SK-N-SH treated with all-trans-retinoic acid at 6 μM for 48 hours (cell line): ENCODE results near the gene BABAM2.
A peak's percentile ranks its signal among the peaks of the same experiment; 100 is the strongest.

Experiments
- ATAC-seq: fragments of 200-7000 bp; cut with Tn5 transposase; 3 replicates; pipeline ENCODE4 v1.9.1; 2020; ENCODE audit warnings: mild to moderate bottlenecking, moderate library complexity
- ARNTL ChIP-seq: fragments of 450-650 bp; formaldehyde crosslinking; IDR thresholded peaks from 2 replicates; pipeline ENCODE4 v1.5.0; 2020; ENCODE audit warnings: low read depth, mild to moderate bottlenecking, moderate library complexity, borderline replicate concordance
- BACH2 ChIP-seq: fragments of 250-450 bp; sonication (Bioruptor Pico); IDR thresholded peaks from 2 replicates; pipeline ENCODE4 v1.9.0; 2021; ENCODE audit warnings: mild to moderate bottlenecking, borderline replicate concordance
- CSDC2 ChIP-seq: fragments of 250-450 bp; sonication (Bioruptor Pico); IDR thresholded peaks from 2 replicates; pipeline ENCODE4 v1.5.0; 2020; ENCODE audit warnings: mild to moderate bottlenecking, moderate library complexity
- ESRRG ChIP-seq: fragments of 250-450 bp; sonication (Bioruptor Pico); IDR thresholded peaks from 2 replicates; pipeline ENCODE4 v1.6.1; 2021; ENCODE audit warnings: mild to moderate bottlenecking
- GLIS3 ChIP-seq: fragments of 250-450 bp; sonication (Bioruptor Pico); IDR thresholded peaks from 2 replicates; pipeline ENCODE4 v1.5.0; 2020; ENCODE audit warnings: mild to moderate bottlenecking, moderate library complexity
- ISL1 ChIP-seq: fragments of 250-450 bp; sonication (Bioruptor Pico); IDR thresholded peaks from 2 replicates; pipeline ENCODE4 v2.1.2; 2022; ENCODE audit warnings: mild to moderate bottlenecking, moderate library complexity
- OSR1 ChIP-seq: fragments of 250-450 bp; sonication (Bioruptor Pico); IDR thresholded peaks from 2 replicates; pipeline ENCODE4 v1.8.0; 2022; ENCODE audit warnings: moderate library complexity, mild to moderate bottlenecking, inconsistent platforms
- PPARA ChIP-seq: fragments of 250-450 bp; sonication (Bioruptor Pico); IDR thresholded peaks from 2 replicates; pipeline ENCODE4 v1.5.0; 2020; ENCODE audit warnings: mild to moderate bottlenecking, borderline replicate concordance
- RARB ChIP-seq: fragments of 250-450 bp; sonication (Bioruptor Pico); IDR thresholded peaks from 2 replicates; pipeline ENCODE4 v1.8.0; 2021; ENCODE audit warnings: mild to moderate bottlenecking, moderate library complexity
- SNAI2 ChIP-seq: fragments of 250-450 bp; sonication (Bioruptor Pico); IDR thresholded peaks from 2 replicates; pipeline ENCODE4 v1.5.0; 2020; ENCODE audit warnings: mild to moderate bottlenecking, moderate library complexity
- TOX ChIP-seq: fragments of 250-450 bp; sonication (Bioruptor Pico); IDR thresholded peaks from 2 replicates; pipeline ENCODE4 v1.8.0; 2021; ENCODE audit warnings: mild to moderate bottlenecking, moderate library complexity, borderline replicate concordance
- ZC3H10 ChIP-seq: fragments of 250-450 bp; sonication (Bioruptor Pico); IDR thresholded peaks from 2 replicates; pipeline ENCODE4 v1.5.1; 2021; ENCODE audit warnings: mild to moderate bottlenecking, moderate library complexity
- ZFP3 ChIP-seq: fragments of 250-450 bp; sonication (Bioruptor Pico); IDR thresholded peaks from 2 replicates; pipeline ENCODE4 v1.5.0; 2020; ENCODE audit warnings: mild to moderate bottlenecking, moderate library complexity
- ZFP30 ChIP-seq: fragments of 450-650 bp; formaldehyde crosslinking; IDR thresholded peaks from 2 replicates; pipeline ENCODE4 v1.5.0; 2022; ENCODE audit warnings: mild to moderate bottlenecking, moderate library complexity
- ZNF565 ChIP-seq: fragments of 450-650 bp; formaldehyde crosslinking; conservative IDR thresholded peaks from 2 replicates; pipeline ENCODE4 v1.5.0; 2020; ENCODE audit warnings: low read depth, mild to moderate bottlenecking, moderate library complexity
- ZNF70 ChIP-seq: fragments of 450-650 bp; formaldehyde crosslinking; IDR thresholded peaks from 2 replicates; pipeline ENCODE4 v1.5.0; 2020; ENCODE audit warnings: mild to moderate bottlenecking, moderate library complexity
- ZNF8 ChIP-seq: fragments of 450-650 bp; formaldehyde crosslinking; IDR thresholded peaks from 2 replicates; pipeline ENCODE4 v1.5.0; 2020; ENCODE audit warnings: mild to moderate bottlenecking, moderate library complexity
- TF ChIP-seq, protein P1 (sequence below): fragments of 250-450 bp; sonication (Bioruptor Pico); IDR thresholded peaks from 2 replicates; pipeline ENCODE4 v1.5.1; 2021; ENCODE audit warnings: mild to moderate bottlenecking, moderate library complexity
- TF ChIP-seq, protein P2 (sequence below): fragments of 250-450 bp; sonication (Bioruptor Pico); IDR thresholded peaks from 2 replicates; pipeline ENCODE4 v1.5.0; 2020; ENCODE audit warnings: mild to moderate bottlenecking, moderate library complexity
- TF ChIP-seq, protein P3 (sequence below): fragments of 250-450 bp; sonication (Bioruptor Pico); IDR thresholded peaks from 2 replicates; pipeline ENCODE4 v1.8.0; 2020; ENCODE audit warnings: mild to moderate bottlenecking, moderate library complexity, borderline replicate concordance
- TF ChIP-seq, protein P4 (sequence below): fragments of 250-450 bp; sonication (Bioruptor Pico); IDR thresholded peaks from 2 replicates; pipeline ENCODE4 v1.8.0; 2021; ENCODE audit warnings: low read depth, mild to moderate bottlenecking, moderate library complexity, borderline replicate concordance

BABAM2 gene

DNA sequence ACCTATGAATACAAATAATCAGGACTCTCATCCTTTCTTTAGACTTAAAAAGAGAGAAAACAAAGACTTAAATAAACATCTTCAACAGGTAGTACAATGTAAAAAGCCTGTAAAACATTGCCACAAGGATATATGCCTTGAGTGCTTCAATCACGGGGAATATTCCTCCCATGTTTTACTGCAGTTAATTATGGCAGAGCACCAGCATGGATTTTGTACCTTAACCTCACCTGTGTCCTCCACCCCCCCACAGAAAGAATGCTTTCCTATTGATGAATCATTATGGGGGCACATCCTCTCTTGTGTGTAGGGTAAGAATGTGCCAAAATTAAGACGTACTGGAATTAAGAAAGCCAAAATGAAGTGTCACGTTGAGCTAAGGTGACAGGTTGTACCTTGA lies 312.2 kb downstream of the BABAM2 start (continued):
- TF ChIP-seq, protein P1, sequence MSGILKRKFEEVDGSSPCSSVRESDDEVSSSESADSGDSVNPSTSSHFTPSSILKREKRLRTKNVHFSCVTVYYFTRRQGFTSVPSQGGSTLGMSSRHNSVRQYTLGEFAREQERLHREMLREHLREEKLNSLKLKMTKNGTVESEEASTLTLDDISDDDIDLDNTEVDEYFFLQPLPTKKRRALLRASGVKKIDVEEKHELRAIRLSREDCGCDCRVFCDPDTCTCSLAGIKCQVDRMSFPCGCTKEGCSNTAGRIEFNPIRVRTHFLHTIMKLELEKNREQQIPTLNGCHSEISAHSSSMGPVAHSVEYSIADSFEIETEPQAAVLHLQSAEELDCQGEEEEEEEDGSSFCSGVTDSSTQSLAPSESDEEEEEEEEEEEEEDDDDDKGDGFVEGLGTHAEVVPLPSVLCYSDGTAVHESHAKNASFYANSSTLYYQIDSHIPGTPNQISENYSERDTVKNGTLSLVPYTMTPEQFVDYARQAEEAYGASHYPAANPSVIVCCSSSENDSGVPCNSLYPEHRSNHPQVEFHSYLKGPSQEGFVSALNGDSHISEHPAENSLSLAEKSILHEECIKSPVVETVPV: no peak
- no peak for TF ChIP-seq GLIS3 (CRISPR knock-in tag)
- TF ChIP-seq ESRRG (CRISPR knock-in tag): no peak
- no peak for TF ChIP-seq SNAI2 (CRISPR knock-in tag)
- TF ChIP-seq ZNF8 (CRISPR knock-in tag): no peak
- no peak for TF ChIP-seq RARB
- TF ChIP-seq TOX (CRISPR knock-in tag): no peak
- TF ChIP-seq ARNTL (CRISPR knock-in tag): no peak
- no peak for TF ChIP-seq BACH2 (CRISPR knock-in tag)
- TF ChIP-seq, all 23 proteins: peak for 0

DNA sequence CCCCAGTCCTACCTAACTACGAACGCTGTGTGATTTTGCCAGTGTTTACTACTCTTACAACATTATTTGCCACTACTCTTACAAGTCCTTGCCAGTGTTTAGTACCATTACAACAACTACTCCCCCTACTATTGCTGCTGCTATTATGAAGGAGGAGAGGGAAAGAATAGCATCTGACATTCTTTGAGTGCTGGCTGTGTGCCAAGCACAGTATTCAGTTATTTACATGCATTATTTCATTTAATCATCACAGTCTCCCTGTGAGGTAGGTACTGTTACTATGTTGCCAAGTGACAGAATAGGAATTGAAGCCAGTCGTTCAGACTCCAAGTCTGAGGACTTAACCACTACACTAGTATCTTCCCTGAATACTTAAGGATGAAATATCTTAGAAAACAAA lies 316.2 kb downstream of the BABAM2 start:
- TF ChIP-seq ZFP3 (CRISPR knock-in tag): no peak
- TF ChIP-seq ISL1 (CRISPR knock-in tag): peak; percentile 46
- no peak for TF ChIP-seq OSR1 (CRISPR knock-in tag)
- no peak for TF ChIP-seq ZFP30 (CRISPR knock-in tag)
- TF ChIP-seq, protein P2, sequence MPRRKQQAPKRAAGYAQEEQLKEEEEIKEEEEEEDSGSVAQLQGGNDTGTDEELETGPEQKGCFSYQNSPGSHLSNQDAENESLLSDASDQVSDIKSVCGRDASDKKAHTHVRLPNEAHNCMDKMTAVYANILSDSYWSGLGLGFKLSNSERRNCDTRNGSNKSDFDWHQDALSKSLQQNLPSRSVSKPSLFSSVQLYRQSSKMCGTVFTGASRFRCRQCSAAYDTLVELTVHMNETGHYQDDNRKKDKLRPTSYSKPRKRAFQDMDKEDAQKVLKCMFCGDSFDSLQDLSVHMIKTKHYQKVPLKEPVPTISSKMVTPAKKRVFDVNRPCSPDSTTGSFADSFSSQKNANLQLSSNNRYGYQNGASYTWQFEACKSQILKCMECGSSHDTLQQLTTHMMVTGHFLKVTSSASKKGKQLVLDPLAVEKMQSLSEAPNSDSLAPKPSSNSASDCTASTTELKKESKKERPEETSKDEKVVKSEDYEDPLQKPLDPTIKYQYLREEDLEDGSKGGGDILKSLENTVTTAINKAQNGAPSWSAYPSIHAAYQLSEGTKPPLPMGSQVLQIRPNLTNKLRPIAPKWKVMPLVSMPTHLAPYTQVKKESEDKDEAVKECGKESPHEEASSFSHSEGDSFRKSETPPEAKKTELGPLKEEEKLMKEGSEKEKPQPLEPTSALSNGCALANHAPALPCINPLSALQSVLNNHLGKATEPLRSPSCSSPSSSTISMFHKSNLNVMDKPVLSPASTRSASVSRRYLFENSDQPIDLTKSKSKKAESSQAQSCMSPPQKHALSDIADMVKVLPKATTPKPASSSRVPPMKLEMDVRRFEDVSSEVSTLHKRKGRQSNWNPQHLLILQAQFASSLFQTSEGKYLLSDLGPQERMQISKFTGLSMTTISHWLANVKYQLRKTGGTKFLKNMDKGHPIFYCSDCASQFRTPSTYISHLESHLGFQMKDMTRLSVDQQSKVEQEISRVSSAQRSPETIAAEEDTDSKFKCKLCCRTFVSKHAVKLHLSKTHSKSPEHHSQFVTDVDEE (CRISPR knock-in tag): no peak
- TF ChIP-seq ZNF70 (CRISPR knock-in tag): no peak
- TF ChIP-seq ARNTL (CRISPR knock-in tag): no peak
- TF ChIP-seq, protein P3, sequence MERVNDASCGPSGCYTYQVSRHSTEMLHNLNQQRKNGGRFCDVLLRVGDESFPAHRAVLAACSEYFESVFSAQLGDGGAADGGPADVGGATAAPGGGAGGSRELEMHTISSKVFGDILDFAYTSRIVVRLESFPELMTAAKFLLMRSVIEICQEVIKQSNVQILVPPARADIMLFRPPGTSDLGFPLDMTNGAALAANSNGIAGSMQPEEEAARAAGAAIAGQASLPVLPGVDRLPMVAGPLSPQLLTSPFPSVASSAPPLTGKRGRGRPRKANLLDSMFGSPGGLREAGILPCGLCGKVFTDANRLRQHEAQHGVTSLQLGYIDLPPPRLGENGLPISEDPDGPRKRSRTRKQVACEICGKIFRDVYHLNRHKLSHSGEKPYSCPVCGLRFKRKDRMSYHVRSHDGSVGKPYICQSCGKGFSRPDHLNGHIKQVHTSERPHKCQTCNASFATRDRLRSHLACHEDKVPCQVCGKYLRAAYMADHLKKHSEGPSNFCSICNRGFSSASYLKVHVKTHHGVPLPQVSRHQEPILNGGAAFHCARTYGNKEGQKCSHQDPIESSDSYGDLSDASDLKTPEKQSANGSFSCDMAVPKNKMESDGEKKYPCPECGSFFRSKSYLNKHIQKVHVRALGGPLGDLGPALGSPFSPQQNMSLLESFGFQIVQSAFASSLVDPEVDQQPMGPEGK (CRISPR knock-in tag): no peak
- ATAC-seq: peak; percentile 75

DNA sequence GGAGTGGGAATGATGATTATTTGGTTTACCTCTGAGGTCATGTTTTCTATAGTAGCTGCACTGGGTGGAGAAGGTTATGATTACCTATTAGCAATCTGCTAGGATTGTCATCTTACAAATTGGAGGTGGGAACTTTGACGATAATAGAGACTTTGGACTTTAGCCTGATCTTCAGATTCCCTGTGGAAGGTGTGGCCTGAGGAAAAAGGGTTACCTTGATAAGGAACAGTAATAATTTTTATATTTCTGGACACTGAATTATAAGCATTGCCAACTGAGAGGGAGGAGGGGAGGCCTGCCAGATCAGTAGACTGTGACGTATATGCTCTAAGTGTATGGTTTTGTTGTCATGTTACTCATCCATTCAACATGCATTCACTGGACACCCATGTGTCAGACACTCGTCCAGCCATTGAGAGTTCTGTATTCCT lies 318.7 kb downstream of the BABAM2 start:
- TF ChIP-seq ZNF565 (CRISPR knock-in tag) (no peak), OSR1 (CRISPR knock-in tag) (no peak), BACH2 (CRISPR knock-in tag) (no peak), PPARA (CRISPR knock-in tag) (no peak), ESRRG (CRISPR knock-in tag) (no peak), CSDC2 (CRISPR knock-in tag) (no peak), ZNF70 (CRISPR knock-in tag) (no peak), ZC3H10 (CRISPR knock-in tag) (no peak), SNAI2 (CRISPR knock-in tag) (no peak)
- TF ChIP-seq, protein P2 (CRISPR knock-in tag): no peak
- TF ChIP-seq, protein P4, sequence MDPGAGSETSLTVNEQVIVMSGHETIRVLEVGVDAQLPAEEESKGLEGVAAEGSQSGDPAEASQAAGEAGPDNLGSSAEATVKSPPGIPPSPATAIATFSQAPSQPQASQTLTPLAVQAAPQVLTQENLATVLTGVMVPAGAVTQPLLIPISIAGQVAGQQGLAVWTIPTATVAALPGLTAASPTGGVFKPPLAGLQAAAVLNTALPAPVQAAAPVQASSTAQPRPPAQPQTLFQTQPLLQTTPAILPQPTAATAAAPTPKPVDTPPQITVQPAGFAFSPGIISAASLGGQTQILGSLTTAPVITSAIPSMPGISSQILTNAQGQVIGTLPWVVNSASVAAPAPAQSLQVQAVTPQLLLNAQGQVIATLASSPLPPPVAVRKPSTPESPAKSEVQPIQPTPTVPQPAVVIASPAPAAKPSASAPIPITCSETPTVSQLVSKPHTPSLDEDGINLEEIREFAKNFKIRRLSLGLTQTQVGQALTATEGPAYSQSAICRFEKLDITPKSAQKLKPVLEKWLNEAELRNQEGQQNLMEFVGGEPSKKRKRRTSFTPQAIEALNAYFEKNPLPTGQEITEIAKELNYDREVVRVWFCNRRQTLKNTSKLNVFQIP (CRISPR knock-in tag): no peak
- TF ChIP-seq, protein P1: no peak
- TF ChIP-seq, protein P3 (CRISPR knock-in tag): no peak
- ATAC-seq: no peak
